GM18861 (cell line): Measurements from ENCODE around the gene TBCK.

ENCODE experiments used
- ATAC-seq: cut with Tn5 transposase; IDR thresholded peaks from one replicate; pipeline ENCODE4 v1.9.1; 2021; ENCODE audit not compliant: unreplicated experiment

The TBCK gene

GRCh38 chr4:106315968-106316772, at the start of gene TBCK, which contains the start of gene AIMP1:
Gene TBCK, minus strand, starts transcription at chr4:106316209. Its CDS starts 7,249 bp downstream, at chr4:106308960.
Gene AIMP1, plus strand, starts transcription at chr4:106316550. Its CDS starts 8,460 bp downstream, at chr4:106325010.
- peak; percentile 84 for ATAC-seq

DNA sequence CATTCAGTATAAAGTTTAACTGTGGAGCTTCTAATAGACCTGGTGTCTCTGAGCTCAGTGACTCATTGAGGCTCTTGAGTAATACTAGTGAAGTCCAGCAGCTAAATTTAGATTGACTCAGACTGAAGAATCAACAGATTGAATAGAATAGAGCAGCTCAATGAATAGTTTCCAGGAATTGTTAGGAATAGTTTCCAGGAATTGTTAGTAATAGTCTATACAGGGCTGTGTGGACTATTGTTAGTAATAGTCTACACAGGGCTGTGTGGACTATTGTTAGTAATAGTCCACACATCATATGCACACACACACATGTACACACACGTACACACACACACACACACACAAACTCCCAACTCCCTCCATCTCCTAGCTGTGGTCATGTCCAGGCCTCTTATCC, 49.6 kb upstream of the TBCK start:
- no peak for ATAC-seq

DNA sequence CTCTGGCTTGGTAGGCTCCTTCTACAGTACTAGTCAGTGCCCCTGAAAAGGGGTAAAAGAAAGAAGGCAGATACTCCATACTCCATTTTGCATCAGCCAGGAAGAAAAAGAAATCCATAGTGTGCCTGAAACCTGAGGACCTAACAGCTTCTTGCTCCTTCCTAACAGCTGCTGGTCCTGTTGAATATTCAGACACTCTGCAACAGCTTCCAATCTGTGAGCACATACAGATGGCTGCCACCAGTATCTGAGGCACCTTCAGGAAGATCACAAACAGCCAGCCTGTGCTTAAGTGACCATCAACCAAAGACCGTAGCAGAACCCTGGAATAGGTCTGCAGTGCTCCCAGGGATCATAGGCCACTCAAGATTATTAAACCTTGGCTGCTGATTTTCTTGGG, 48.3 kb upstream of the TBCK start:
- no peak for ATAC-seq

DNA sequence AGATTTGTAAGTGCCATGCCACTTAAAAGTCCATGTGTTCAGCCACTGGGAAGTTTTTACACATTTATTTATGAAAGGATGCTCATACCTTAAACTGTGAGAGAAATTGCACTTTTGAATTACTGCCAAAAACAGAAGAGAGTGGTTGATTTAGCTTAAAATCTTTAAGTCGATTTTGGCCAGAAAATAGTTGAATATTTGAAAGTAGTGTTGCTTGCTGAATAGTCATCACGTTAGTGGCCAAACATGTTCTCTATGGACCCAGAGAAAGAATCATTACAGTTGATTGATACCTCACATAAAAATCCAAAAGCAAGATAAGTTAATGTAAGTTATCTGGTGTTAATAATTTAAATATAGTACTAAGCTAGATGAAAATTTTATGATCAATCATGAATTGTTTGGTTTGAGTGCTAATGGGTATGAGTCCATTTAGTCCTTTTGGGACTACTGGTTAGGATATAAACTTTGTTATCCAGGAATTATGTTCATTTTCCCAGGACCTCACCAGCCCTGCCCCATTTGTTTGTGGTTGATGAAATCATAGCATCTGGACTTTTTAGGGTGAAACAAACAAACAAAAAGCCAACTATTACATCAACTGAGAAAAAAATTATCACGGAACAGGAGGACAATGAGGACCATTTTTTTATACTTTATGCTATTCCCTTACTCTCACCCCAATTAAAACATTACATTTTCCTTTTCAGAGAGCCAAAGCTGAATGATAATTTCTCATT, 46.2 kb upstream of the TBCK start:
- no peak for ATAC-seq

DNA sequence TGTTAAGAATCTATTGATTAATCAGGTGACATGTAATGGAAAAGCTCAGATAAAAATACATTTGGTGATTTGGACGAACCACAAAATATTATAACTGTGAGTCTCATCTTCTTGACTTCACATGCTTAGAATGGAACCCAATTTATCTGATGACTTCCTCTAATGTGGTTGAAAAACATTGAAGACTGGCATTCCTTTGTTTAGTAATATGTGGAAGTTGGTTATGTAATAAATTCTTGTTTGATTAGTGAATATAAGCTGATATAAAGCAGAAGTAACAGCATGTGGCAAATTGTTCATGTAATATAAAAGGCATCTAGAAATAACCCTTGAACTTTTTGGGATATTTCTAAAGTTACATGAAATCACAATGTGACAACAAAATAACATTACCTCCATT, 42.9 kb upstream of the TBCK start:
- ATAC-seq = no peak

DNA sequence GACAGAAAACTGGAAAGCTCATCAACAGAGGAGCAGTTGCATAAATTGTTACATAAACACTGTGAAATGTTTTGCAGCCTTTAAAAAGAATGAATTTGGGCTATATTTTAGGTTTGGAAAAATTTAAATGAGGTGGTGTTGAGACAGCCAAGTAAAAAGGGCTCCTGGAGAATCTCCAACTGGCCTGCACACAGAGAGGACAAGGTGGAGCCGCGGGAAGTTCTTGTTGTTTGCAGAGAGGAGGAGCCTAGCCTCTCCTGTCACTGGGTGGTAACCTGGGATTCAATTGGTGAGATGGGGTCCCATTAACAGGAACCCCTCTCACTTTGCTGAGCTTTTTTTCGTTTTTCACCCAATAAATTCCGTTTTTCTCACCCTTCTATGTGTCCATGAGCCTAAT, 39.2 kb upstream of the TBCK start:
- ATAC-seq = no peak

- ATAC-seq = no peak
Measured at GRCh38 chr4:106353786-106354185, 37.8 kb upstream of the TBCK start.

GRCh38 chr4:106351016-106351415, 35.0 kb upstream of the TBCK start:
- no peak for ATAC-seq

GRCh38 chr4:106347167-106347566, 31.2 kb upstream of the TBCK start:
- ATAC-seq = no peak

- no peak for ATAC-seq
Measured at GRCh38 chr4:106344647-106344970, 28.6 kb upstream of the TBCK start.

DNA sequence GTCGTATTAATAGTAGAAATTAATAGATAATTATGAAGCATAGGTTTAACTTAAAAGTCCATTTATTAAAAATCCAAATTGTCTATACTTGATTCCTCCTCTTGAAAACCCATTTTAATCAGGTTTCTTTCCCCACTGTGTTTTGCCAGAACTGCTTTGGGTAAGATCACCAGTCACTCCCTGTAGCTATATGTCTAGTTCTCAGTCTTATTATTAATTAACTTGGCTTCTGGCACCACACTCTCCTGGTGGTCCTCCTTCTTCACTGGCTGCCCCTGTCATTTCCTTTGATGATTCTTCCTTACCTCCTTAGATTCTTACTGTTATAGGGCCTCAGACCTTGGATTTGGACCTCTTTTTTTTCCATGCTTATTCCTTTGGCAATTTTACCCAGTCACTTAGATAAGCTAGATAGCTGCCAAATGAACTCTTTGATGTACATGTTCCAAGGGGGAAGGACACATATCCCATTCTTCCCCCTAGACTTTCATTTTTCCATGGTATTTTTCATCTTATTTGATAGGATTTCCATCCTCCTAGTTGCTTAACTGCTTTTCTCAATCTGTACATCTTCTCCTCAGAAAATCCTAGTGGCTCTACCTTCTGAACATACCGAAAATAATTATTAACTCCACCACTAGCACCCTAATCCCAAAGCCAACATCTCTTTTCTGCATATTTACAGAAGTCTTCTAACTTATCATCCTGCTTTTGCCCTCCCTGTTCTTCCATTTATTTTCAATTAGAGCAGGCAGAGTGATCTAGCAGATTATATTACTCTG, 28.0 kb upstream of the TBCK start:
- ATAC-seq = no peak

- no peak for ATAC-seq
Measured at GRCh38 chr4:106340774-106341173, 24.8 kb upstream of the TBCK start.

GRCh38 chr4:106339431-106339830, 23.4 kb upstream of the TBCK start:
- no peak for ATAC-seq

DNA sequence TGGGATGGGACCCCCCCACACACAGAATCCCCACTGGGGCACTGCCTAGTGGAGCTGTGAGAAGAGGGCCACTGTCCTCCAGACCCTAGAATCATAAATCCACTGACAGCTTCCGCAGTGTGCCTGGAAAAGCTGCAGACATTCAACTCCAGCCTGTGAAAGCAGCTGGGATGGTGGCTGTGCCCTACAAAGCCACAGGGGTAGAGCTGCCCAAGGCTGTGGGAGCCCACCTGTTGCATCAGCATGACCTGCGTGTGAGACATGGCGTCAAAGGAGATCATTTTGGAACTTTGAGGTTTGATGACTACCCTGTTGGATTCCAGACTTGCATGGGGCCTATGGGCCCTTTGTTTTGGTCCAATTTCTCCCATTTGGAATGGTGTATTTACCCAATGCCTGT, 22.7 kb upstream of the TBCK start:
- ATAC-seq = no peak

DNA sequence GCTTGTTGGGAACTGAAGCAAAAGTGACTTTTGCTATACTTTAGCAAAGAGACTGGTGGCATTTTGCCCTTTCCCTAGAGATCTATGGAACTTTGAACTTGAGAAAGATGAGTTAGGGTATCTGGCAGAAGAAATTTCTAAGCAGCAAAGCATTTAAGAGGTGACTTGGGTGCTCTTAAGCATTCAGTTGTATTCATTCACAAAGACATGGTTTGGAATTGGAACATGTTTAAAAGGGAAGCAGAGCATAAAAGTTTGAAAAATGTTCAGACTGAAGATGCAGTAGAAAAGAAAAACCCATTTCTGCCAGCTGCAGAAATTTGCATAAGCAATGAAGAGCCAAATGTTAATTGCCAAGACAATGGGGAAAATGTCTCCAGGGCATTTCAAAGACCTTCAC, 21.9 kb upstream of the TBCK start:
- no peak for ATAC-seq

- ATAC-seq = no peak
Measured at GRCh38 chr4:106336618-106337017, 20.6 kb upstream of the TBCK start.

DNA sequence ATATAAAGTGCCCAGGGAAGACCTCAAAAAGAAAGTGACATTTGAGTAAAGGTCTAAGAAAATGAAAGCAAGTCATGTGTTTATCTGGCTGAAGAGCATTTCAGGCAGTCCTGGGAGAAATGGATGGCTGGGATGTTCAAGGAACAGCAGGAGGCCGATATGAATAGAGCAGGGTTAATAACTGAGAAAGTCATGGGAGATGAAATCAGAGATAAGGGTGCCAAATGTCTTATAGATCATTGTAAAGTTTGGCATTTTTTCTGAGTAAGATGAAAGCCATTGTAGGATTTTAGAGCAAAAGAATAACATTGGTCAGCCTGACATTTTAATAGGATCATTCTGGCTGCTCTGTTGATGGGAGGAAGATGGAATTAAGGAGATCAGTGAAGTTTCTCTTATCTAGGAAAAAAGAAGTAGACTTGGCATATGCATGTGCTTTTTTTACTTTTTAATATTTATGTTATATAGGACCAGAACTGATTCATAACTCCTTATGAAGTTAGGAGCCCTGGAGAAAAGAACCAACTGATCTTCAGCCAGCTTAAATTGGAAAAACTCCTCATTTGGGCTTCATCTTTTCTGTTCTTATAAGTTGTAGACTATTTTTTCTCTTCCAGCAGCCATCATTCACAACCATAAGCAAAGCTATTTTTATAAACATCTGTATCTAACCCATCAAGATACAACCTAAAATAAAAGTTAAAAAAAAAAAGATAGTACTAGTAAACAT, 18.9 kb upstream of the TBCK start:
- no peak for ATAC-seq

DNA sequence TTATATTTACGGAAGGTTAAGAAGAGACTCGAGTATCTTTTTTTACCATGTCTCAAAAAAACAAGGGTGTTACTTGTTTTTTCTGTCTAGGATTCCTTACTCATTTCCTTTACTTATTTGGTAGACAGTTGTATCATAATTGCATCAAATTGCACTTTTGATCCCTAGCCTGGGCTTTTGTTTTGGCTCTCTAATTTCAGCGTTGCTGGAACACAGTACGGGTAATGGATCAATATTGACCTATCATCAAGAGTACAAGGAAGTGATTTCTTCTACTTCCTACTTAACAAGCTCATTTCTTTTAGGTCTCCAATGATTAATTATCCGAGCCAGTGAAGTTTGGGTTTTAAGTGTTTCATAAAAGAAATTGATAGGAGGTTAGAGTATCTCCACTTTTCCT, 17.2 kb upstream of the TBCK start:
- ATAC-seq = no peak

DNA sequence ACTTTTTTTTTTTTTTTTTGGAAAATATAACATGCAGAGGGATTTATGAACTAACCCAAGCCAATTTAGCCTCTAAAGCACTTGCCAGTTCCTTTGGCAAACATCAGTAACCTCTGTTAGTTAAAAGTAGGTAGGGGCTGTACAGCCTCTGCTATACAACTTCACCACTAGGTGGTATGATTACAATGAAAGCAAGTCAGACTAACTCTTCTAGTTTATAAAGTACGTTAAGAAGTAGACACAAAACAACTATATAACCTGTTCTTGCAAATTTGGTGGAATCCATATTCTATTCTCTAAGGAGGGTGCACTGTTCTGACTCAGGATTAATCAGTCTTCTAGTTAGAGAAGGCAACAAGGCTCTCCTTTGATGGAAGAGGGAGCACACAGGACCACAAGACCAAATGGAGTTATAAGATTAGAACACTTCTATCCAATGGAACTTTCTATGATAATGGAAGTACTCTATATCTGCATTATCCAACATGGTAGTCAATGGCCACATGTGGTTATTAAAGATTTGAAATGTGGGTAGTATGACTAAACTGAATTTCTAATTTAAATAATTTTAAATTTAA, 13.1 kb upstream of the TBCK start:
- ATAC-seq = peak; percentile 91

DNA sequence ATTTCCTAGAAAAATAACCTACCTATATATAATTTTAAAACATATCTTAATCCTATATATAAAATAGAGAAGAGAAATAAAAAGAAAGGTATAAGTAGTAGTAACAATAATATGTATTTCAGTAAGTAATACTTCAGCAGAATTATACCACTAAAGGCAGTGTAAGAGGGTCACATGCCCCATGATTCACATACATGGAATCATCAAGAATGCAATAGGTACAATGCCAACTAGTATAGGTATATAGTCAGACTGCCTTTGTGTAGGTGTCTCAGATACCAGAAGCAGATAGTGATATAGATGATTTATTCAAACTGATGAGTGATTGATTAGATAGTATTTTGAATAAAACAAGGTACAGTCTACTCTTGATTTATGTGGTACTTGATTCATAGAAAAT, 9.8 kb upstream of the TBCK start:
- ATAC-seq = no peak

GRCh38 chr4:106323119-106323518, 7.1 kb upstream of the TBCK start:
- no peak for ATAC-seq
